GM12872 (cell line): ENCODE results near the gene BABAM2.

Source experiments
- CTCF ChIP-seq: IDR thresholded peaks from 3 replicates; pipeline ENCODE4 v1.5.1; 2011; ENCODE audit warnings: low read depth, mild to moderate bottlenecking, low read length, moderate library complexity; ENCODE audit not compliant: insufficient read depth

Gene BABAM2

GRCh38 chr2:28357055-28357454 lies 466.5 kb downstream of the BABAM2 start:
- TF ChIP-seq CTCF: no peak

- no peak for TF ChIP-seq CTCF
Observed at GRCh38 chr2:28357948-28358667, 467.6 kb downstream of the BABAM2 start.

- no peak for TF ChIP-seq CTCF
Observed at GRCh38 chr2:28358668-28359201, 468.2 kb downstream of the BABAM2 start.

GRCh38 chr2:28359222-28360057 lies 468.9 kb downstream of the BABAM2 start:
- no peak for TF ChIP-seq CTCF

- TF ChIP-seq CTCF: no peak
Observed at GRCh38 chr2:28360058-28360717, 469.7 kb downstream of the BABAM2 start.

- no peak for TF ChIP-seq CTCF
Observed at GRCh38 chr2:28360718-28361293, 470.3 kb downstream of the BABAM2 start.
